ENCODE results near the gene PFKFB3.
A peak's percentile ranks its signal among the peaks of the same experiment; 100 is the strongest.
"Not testable (repeated sequence)": the region's sequence is repeated elsewhere in the genome, so short reads cannot be mapped to it uniquely, and the experiment has no call there.

Gene PFKFB3

GRCh38 chr10:6202098-6202683 lies 541 bp upstream of the PFKFB3 start:
- no peak for DNase-seq (ENCODE audit: low spot score)

- no peak for DNase-seq (ENCODE audit: low spot score)
Observed at GRCh38 chr10:6203331-6204062, 765 bp downstream of the PFKFB3 start.

- no peak for DNase-seq (ENCODE audit: low spot score)
Observed at GRCh38 chr10:6204063-6204340, 1.3 kb downstream of the PFKFB3 start.

GRCh38 chr10:6204341-6205191 lies 1.8 kb downstream of the PFKFB3 start:
- no peak for DNase-seq (ENCODE audit: low spot score)

- not testable (repeated sequence) for DNase-seq (ENCODE audit: low spot score)
Observed at GRCh38 chr10:6206486-6206885, 3.8 kb downstream of the PFKFB3 start.

- no peak for DNase-seq (ENCODE audit: low spot score)
Observed at GRCh38 chr10:6207658-6208057, 4.9 kb downstream of the PFKFB3 start.

- DNase-seq (ENCODE audit: low spot score): no peak
Observed at GRCh38 chr10:6208799-6209235, 6.1 kb downstream of the PFKFB3 start.

GRCh38 chr10:6211341-6211670 lies 8.6 kb downstream of the PFKFB3 start:
- DNase-seq (ENCODE audit: low spot score): no peak

GRCh38 chr10:6211671-6212635 lies 9.2 kb downstream of the PFKFB3 start:
- peak; percentile 84 for DNase-seq (ENCODE audit: low spot score)

- no peak for DNase-seq (ENCODE audit: low spot score)
Observed at GRCh38 chr10:6212806-6213205, 10.1 kb downstream of the PFKFB3 start.

GRCh38 chr10:6213257-6213905 lies 10.6 kb downstream of the PFKFB3 start:
- no peak for DNase-seq (ENCODE audit: low spot score)

GRCh38 chr10:6213908-6214307 lies 11.2 kb downstream of the PFKFB3 start:
- DNase-seq (ENCODE audit: low spot score): no peak

GRCh38 chr10:6214612-6215011 lies 11.9 kb downstream of the PFKFB3 start:
- no peak for DNase-seq (ENCODE audit: low spot score)

GRCh38 chr10:6215241-6215640 lies 12.5 kb downstream of the PFKFB3 start:
- no peak for DNase-seq (ENCODE audit: low spot score)

- no peak for DNase-seq (ENCODE audit: low spot score)
Observed at GRCh38 chr10:6215683-6216484, 13.2 kb downstream of the PFKFB3 start.

- no peak for DNase-seq (ENCODE audit: low spot score)
Observed at GRCh38 chr10:6216916-6217315, 14.2 kb downstream of the PFKFB3 start.

GRCh38 chr10:6217611-6218010 lies 14.9 kb downstream of the PFKFB3 start:
- no peak for DNase-seq (ENCODE audit: low spot score)

- no peak for DNase-seq (ENCODE audit: low spot score)
Observed at GRCh38 chr10:6218692-6219493, 16.2 kb downstream of the PFKFB3 start.

- DNase-seq (ENCODE audit: low spot score): no peak
Observed at GRCh38 chr10:6219494-6219836, 16.7 kb downstream of the PFKFB3 start.

All from putamen (tissue), 1 donor.